BJ (cell line): ENCODE results near the gene EPHX1. TPM values are rescaled to one million over a fixed set of nuclear protein-coding genes. Genes with fewer than 3 reads are reported as not detected.

Experiments used
- CTCF ChIA-PET: fragments of 350-600 bp; formaldehyde crosslinking; extraction: SDS; loops from one replicate; lab custom pipeline; 2021; ENCODE audit warnings: antibody characterized with exemption, inconsistent platforms; lab: Yijun Ruan, JAX
- POLR2A ChIA-PET: fragments of 300-600 bp; sonication (Branson Sonifier 250); formaldehyde crosslinking; extraction: SDS; loops from one replicate; lab custom pipeline; 2021; ENCODE audit warnings: antibody characterized with exemption; lab: Charles Lee
- DNase-seq: peaks from one replicate; pipeline ENCODE4 v3.0.0-alpha.2; 2011; ENCODE audit warnings: low read depth
- H3K27me3 ChIP-seq: 2 replicates; pipeline ENCODE4 v1.6.0; 2011; ENCODE audit warnings: low read length; ENCODE audit not compliant: control insufficient read depth, insufficient read depth
- H3K36me3 ChIP-seq: 2 replicates; pipeline ENCODE4 v1.5.1; 2011; ENCODE audit warnings: low read length; ENCODE audit not compliant: control insufficient read depth, insufficient read depth
- H3K4me3 ChIP-seq: 2 replicates; pipeline ENCODE4 v1.5.1; 2011; ENCODE audit warnings: low read depth, mild to moderate bottlenecking, control low read depth, low read length
- polyA plus RNA-seq: library from polyadenylated mRNA; depleted of rRNA; stranded (reverse); fragments of >200 nt; gene quantifications from 2 replicates; pipeline ENCODE4 v1.2.3, GENCODE V29; 2011
- TF ChIP-seq, protein P1 (sequence below): IDR thresholded peaks from 2 replicates; pipeline ENCODE4 v1.5.1; 2011; ENCODE audit warnings: low read depth, mild to moderate bottlenecking, control low read depth, inconsistent platforms, low read length, moderate library complexity; ENCODE audit not compliant: insufficient read depth

EPHX1 gene
- polyA plus RNA-seq, 1 experiment = 34.3 TPM

DNA sequence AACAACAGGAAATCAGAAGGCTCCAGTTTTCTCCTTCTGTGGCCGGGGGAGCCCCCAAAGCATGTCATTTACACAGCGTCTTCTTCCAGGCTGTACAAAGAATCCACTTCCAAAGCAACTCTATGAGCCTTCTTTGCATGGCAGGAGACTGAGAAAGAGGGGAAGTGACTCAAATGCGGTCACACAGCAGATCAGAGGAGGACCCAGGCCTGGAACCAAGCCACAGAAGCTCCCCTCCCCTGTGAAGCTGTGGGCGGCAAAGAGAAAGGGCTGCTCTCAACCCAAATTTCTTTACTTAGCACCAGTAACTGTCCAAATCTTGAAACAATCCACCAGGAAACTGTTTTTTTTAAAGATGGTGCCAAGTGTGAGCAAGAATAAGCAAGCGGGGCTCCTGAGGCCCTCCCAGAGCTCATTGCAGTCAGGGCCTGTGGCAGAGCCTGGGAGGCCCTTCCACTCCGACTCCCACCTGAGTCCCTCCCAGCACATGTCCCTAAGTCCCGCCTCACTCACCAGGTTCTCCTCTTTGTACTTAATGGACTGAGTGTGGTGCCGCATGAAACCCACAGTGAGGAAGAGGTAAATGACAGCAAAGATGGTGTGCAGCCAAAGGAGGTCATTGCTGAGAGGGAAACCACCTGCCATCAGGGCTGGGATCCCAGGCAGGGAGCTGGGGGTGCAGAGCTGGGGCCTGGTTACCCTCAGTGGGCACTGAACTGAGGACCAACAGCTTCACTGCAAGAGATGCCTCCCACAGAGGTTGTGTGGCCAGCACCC is 56.3 kb downstream of the EPHX1 start:
- TF ChIP-seq, protein P1, sequence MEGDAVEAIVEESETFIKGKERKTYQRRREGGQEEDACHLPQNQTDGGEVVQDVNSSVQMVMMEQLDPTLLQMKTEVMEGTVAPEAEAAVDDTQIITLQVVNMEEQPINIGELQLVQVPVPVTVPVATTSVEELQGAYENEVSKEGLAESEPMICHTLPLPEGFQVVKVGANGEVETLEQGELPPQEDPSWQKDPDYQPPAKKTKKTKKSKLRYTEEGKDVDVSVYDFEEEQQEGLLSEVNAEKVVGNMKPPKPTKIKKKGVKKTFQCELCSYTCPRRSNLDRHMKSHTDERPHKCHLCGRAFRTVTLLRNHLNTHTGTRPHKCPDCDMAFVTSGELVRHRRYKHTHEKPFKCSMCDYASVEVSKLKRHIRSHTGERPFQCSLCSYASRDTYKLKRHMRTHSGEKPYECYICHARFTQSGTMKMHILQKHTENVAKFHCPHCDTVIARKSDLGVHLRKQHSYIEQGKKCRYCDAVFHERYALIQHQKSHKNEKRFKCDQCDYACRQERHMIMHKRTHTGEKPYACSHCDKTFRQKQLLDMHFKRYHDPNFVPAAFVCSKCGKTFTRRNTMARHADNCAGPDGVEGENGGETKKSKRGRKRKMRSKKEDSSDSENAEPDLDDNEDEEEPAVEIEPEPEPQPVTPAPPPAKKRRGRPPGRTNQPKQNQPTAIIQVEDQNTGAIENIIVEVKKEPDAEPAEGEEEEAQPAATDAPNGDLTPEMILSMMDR = no peak
- Histone ChIP-seq H3K4me3 (no peak overlapping the region), H3K27me3 (no peaks in the 10 kb centered on the region), H3K36me3 (peaks cover 27% of the 10 kb centered on the region)
- CTCF ChIA-PET = interaction anchor here (1.1 to 1.4 kb wide), 4 partner anchors 11 to 392 kb away, joined by 3 read pairs; partner anchors contain the start of genes SRP9 and TMEM63A
- no peak for DNase-seq
- POLR2A ChIA-PET = no interaction called here

DNA sequence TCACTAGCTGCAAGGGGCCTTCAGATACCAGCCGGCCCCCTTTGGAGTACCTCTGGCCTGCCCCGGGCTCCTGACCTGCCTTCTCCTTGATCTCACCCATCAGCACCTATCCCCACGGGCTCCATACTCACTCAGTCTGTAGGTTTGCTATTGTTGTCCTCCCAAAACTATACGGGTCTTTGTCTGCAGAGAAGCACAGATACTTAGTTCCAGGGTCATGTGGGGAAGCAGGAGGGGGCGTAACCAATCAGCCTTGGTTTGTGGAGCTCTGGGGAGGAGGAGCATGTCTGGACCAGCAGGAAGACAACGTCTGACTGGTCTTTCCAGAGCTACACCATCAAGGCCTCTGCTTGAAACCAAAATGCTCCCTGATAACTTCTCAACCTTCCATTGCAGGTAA is 57.1 kb downstream of the EPHX1 start:
- Histone ChIP-seq H3K36me3 (peaks cover 20% of the 10 kb centered on the region), H3K27me3 (no peaks in the 10 kb centered on the region), H3K4me3 (no peak overlapping the region)
- CTCF ChIA-PET = interaction anchor here (1.1 kb wide), 1 partner anchor 90 kb away, joined by 3 read pairs; the partner anchor contains the start of gene SRP9
- POLR2A ChIA-PET = no interaction called here
- TF ChIP-seq, protein P1 = no peak
- no peak for DNase-seq

DNA sequence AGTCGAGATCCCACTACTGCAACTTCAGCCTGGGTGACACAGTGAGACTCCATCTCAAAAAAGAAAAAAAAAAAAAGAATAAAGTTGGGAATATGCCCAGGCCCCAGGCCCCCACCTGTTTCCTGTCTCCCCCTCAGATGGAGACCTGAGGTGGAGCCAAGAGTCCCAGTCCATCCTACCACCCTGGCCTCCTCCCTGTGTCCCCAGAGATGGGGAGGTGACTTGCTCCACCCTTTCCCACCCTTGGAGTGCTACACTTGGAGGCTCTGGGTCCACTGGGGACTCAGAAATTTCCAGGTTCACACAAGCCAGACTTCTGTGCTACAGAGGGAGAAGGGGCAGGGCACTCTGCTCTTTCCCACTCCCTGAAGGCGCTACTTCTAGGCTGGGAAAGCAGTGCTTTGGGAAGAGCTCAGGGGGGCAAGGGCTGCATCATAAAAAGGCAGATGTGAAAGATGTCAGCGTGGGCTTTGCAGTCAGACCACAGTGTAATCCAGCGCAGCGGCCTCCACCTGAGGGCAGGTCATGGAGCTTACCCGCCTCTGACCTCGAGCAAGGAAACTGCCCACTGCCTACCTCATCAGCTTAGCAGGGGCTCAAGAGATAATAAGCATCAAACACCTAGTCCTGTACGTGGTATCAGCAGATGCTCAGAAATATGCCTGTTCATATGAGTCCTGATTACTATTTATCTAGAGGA is 58.9 kb downstream of the EPHX1 start:
- POLR2A ChIA-PET = no interaction called here
- Histone ChIP-seq H3K36me3 (peaks cover 18% of the 10 kb centered on the region), H3K4me3 (no peak overlapping the region), H3K27me3 (no peaks in the 10 kb centered on the region)
- CTCF ChIA-PET = interaction anchor here (0.6 to 1.0 kb wide), 2 partner anchors 117 to 394 kb away, joined by 3 read pairs; no protein-coding TSS in a partner anchor
- TF ChIP-seq, protein P1 = no peak
- no peak for DNase-seq

DNA sequence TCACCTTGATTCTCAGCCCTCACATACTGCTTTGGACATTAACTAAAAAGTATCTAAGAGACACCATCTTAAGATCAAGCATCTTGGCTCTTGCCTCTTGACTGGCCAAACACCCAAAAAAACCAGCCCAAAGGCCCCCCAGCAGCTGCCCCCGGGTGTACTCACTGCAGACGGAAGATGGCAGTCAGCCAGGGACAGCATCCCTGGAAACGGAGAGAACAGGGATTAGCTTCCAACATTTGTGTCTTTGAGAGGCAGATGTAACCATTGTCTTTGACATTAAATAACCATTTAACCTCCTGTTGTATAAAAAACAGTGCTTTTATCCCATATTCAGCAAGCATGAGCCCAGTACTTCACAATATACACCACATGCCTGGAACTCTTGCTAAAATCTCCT is 61.0 kb downstream of the EPHX1 start:
- TF ChIP-seq, protein P1 = no peak
- Histone ChIP-seq H3K36me3 (peaks cover 19% of the 10 kb centered on the region), H3K4me3 (no peak overlapping the region), H3K27me3 (no peaks in the 10 kb centered on the region)
- POLR2A ChIA-PET = no interaction called here
- CTCF ChIA-PET = interaction anchor here (0.5 to 2.1 kb wide), 3 partner anchors 9 to 396 kb away, joined by 5 to 8 read pairs (median 6); no protein-coding TSS in a partner anchor
- no peak for DNase-seq
